ENCODE data around the gene MYH9.

- TF ChIP-seq CTCF (IDR thresholded peaks at IDR 0.05) (no peak), POLR2A (IDR thresholded peaks at IDR 0.05) (no peak), EP300 (IDR thresholded peaks at IDR 0.05) (peak in 1 of 2 donors; percentile 41)
These were observed 102.8 kb downstream of the MYH9 start for GRCh38 chr22:36285017-36285416.
